IMR-90 (cell line): ENCODE measurements around the gene NPAS1. TPM values are rescaled to one million over a fixed set of nuclear protein-coding genes. Genes with fewer than 3 reads are reported as not detected.

ENCODE experiments used
- ATAC-seq: fragments of 200-7000 bp; cut with Tn5 transposase; 2 replicates; pipeline ENCODE4 v1.9.1; 2020; ENCODE audit warnings: low read depth, mild to moderate bottlenecking, moderate library complexity
- BruUV-seq: library from RNA; stranded (reverse); fragments of 400-500 nt; replicated peaks from 2 replicates; lab custom pipeline; 2021; lab: Mats Ljungman, UMichigan
- CTCF ChIA-PET: fragments of 300-600 bp; formaldehyde crosslinking; extraction: SDS; loops from one replicate; lab custom pipeline; 2021; ENCODE audit warnings: antibody characterized with exemption; lab: Yijun Ruan, JAX
- POLR2A ChIA-PET: fragments of 300-600 bp; sonication (Branson Sonifier 250); formaldehyde crosslinking; loops from one replicate; lab custom pipeline; 2022; ENCODE audit warnings: antibody characterized with exemption; ENCODE audit not compliant: unreplicated experiment; lab: Charles Lee
- DNase-seq: peaks from one replicate; pipeline ENCODE4 v3.0.0; 2013
- H2AFZ ChIP-seq: replicated peaks from 2 replicates; pipeline ENCODE3; 2013; ENCODE audit warnings: low read length, mild to moderate bottlenecking; ENCODE audit not compliant: poor library complexity
- H2AK5ac ChIP-seq: 2 replicates; pipeline ENCODE4 v1.6.1; 2013; ENCODE audit warnings: low read depth, low read length, inconsistent platforms
- H2AK9ac ChIP-seq: replicated peaks from 2 replicates; pipeline ENCODE3; 2013; ENCODE audit warnings: mild to moderate bottlenecking, low read depth, low read length, moderate library complexity; ENCODE audit not compliant: poor library complexity
- H2BK120ac ChIP-seq: 2 replicates; pipeline ENCODE4 v1.6.1; 2013; ENCODE audit warnings: low read depth, low read length, inconsistent platforms
- H2BK15ac ChIP-seq: 3 replicates; pipeline ENCODE4 v1.6.1; 2013; ENCODE audit warnings: low read depth, low read length, inconsistent platforms
- H2BK20ac ChIP-seq: 2 replicates; pipeline ENCODE4 v1.6.1; 2013; ENCODE audit warnings: low read depth, mild to moderate bottlenecking, inconsistent platforms, low read length, moderate library complexity
- H2BK5ac ChIP-seq: 2 replicates; pipeline ENCODE4 v1.6.1; 2013; ENCODE audit warnings: mild to moderate bottlenecking, low read depth, low read length, inconsistent platforms; ENCODE audit not compliant: poor library complexity, severe bottlenecking
- H3K14ac ChIP-seq: replicated peaks from 2 replicates; pipeline ENCODE4 v1.6.1; 2013; ENCODE audit warnings: low read depth, low read length, inconsistent platforms
- H3K18ac ChIP-seq: 2 replicates; pipeline ENCODE4 v1.6.1; 2013; ENCODE audit warnings: low read depth, low read length, control low read depth
- H3K23ac ChIP-seq: 2 replicates; pipeline ENCODE4 v1.6.1; 2013; ENCODE audit warnings: low read depth, low read length, inconsistent platforms
- H3K27ac ChIP-seq: 2 replicates; pipeline ENCODE4 v1.5.1; 2013; ENCODE audit warnings: mild to moderate bottlenecking, control low read depth, low read length; ENCODE audit not compliant: insufficient read depth
- H3K27me3 ChIP-seq: 2 replicates; pipeline ENCODE4 v1.6.1; 2013; ENCODE audit warnings: low read length; ENCODE audit not compliant: control insufficient read depth, insufficient read depth
- H3K36me3 ChIP-seq: 2 replicates; pipeline ENCODE4 v1.6.1; 2013; ENCODE audit warnings: low read length, mixed read lengths; ENCODE audit not compliant: control insufficient read depth, insufficient read depth
- H3K4ac ChIP-seq: 2 replicates; pipeline ENCODE4 v1.6.1; 2013; ENCODE audit warnings: low read depth, low read length, inconsistent platforms
- H3K4me1 ChIP-seq: 2 replicates; pipeline ENCODE4 v1.6.1; 2013; ENCODE audit warnings: low read length, mixed read lengths; ENCODE audit not compliant: control insufficient read depth, insufficient read depth
- H3K4me2 ChIP-seq: 2 replicates; pipeline ENCODE4 v1.6.1; 2013; ENCODE audit warnings: low read depth, mild to moderate bottlenecking, control low read depth, low read length, moderate library complexity
- H3K4me3 ChIP-seq: 2 replicates; pipeline ENCODE4 v1.5.1; 2013; ENCODE audit warnings: low read depth, mild to moderate bottlenecking, control low read depth, low read length, moderate library complexity; ENCODE audit not compliant: insufficient read depth
- H3K56ac ChIP-seq: 2 replicates; pipeline ENCODE4 v1.6.1; 2013; ENCODE audit warnings: low read length, inconsistent platforms; ENCODE audit not compliant: insufficient read depth; ENCODE audit errors: extremely low read depth
- H3K79me1 ChIP-seq, 2 experiments: 2 replicates each; pipeline ENCODE4 v1.6.1; 2013; ENCODE audit warnings: low read length in 2 of 2, inconsistent platforms in 1 of 2, low read depth in 1 of 2
- H3K9ac ChIP-seq: 2 replicates; pipeline ENCODE4 v1.6.1; 2013; ENCODE audit warnings: low read depth, low read length, control low read depth
- H3K9me1 ChIP-seq: 2 replicates; pipeline ENCODE4 v1.6.1; 2013; ENCODE audit warnings: low read length, inconsistent platforms; ENCODE audit not compliant: insufficient read depth
- H3K9me3 ChIP-seq: 2 replicates; pipeline ENCODE4 v1.6.1; 2013; ENCODE audit warnings: low read length; ENCODE audit not compliant: control insufficient read depth, insufficient read depth
- H4K20me1 ChIP-seq: 2 replicates; pipeline ENCODE4 v1.6.1; 2013; ENCODE audit warnings: low read length, inconsistent platforms; ENCODE audit not compliant: insufficient read depth
- H4K5ac ChIP-seq: 2 replicates; pipeline ENCODE4 v1.6.1; 2013; ENCODE audit warnings: mild to moderate bottlenecking, low read depth, low read length, control low read depth
- H4K8ac ChIP-seq, 2 experiments: 2 replicates each; pipeline ENCODE4 v1.6.1; 2013; ENCODE audit warnings: low read depth in 2 of 2, low read length in 2 of 2, control low read depth in 1 of 2, inconsistent platforms in 1 of 2
- H4K91ac ChIP-seq: 2 replicates; pipeline ENCODE4 v1.6.1; 2013; ENCODE audit warnings: low read depth, low read length, inconsistent platforms; ENCODE audit not compliant: insufficient read depth
- CHD1 ChIP-seq: IDR thresholded peaks from 2 replicates; pipeline ENCODE4 v1.6.1; 2012; ENCODE audit warnings: low read depth, low read length, improper control_type of control experiment
- CTCF ChIP-seq: conservative IDR thresholded peaks from 2 replicates; pipeline ENCODE4 v1.5.1; 2012; ENCODE audit warnings: mild to moderate bottlenecking, low read depth, low read length, improper control_type of control experiment
- ELK1 ChIP-seq: fragments of 150-350 bp; IDR thresholded peaks from 2 replicates; pipeline ENCODE4 v1.6.1; 2016; ENCODE audit warnings: low read depth, mild to moderate bottlenecking, low read length, moderate library complexity, borderline replicate concordance
- MAFK ChIP-seq: IDR thresholded peaks from 2 replicates; pipeline ENCODE4 v1.6.1; 2012; ENCODE audit warnings: low read depth, low read length, improper control_type of control experiment
- MAZ ChIP-seq: IDR thresholded peaks from 2 replicates; pipeline ENCODE4 v1.6.1; 2012; ENCODE audit warnings: low read depth, mild to moderate bottlenecking, low read length, improper control_type of control experiment, moderate library complexity, borderline replicate concordance
- MXI1 ChIP-seq: IDR thresholded peaks from 2 replicates; pipeline ENCODE4 v1.6.1; 2012; ENCODE audit warnings: low read depth, mild to moderate bottlenecking, low read length, moderate library complexity, borderline replicate concordance
- NFE2L2 ChIP-seq: fragments of 150-350 bp; IDR thresholded peaks from 2 replicates; pipeline ENCODE4 v1.6.1; 2016; ENCODE audit warnings: low read depth, mild to moderate bottlenecking, low read length
- RAD21 ChIP-seq: IDR thresholded peaks from 2 replicates; pipeline ENCODE4 v1.6.1; 2012; ENCODE audit warnings: low read length, improper control_type of control experiment
- RCOR1 ChIP-seq: IDR thresholded peaks from 2 replicates; pipeline ENCODE4 v1.6.1; 2012; ENCODE audit warnings: mild to moderate bottlenecking, low read length, improper control_type of control experiment; ENCODE audit not compliant: insufficient replicate concordance
- WGBS, 2 experiments: methylation state at CpG; one replicate each; pipeline versions ENCODE4 v1.1.5 to v1.1.7; 2013; ENCODE audit warnings: missing lambda C conversion rate in 2 of 2; ENCODE audit not compliant: insufficient read length in 1 of 2; ENCODE audit errors: extremely low coverage in 2 of 2; 5-methylcytosine and 5-hydroxymethylcytosine counted together
- dilution Hi-C: fragments of 300-500 bp; cut with HindIII; formaldehyde crosslinking; loops from one replicate; pipeline ENCODE4 v1.14.3; 2018; ENCODE audit warnings: low sequenced_read_pairs; ENCODE audit not compliant: unreplicated experiment
- in situ Hi-C: fragments of 300-500 bp; cut with MboI; formaldehyde crosslinking; loops from 3 replicates; pipeline ENCODE4 v1.14.3; 2019; ENCODE audit warnings: low sequenced_read_pairs, inconsistent platforms, mixed read lengths
- intact Hi-C: fragments of 100-400 bp; cut with micrococcal nuclease; formaldehyde crosslinking; loops from 2 replicates; pipeline ENCODE4 v1.10.0; 2022
- polyA plus RNA-seq, 3 experiments: library from polyadenylated mRNA; depleted of rRNA; stranded (reverse); fragments of >200 nt; gene quantifications; 2 replicates each; pipeline ENCODE4 v1.2.3, GENCODE V29; 2012; ENCODE audit warnings: low replicate concordance in 1 of 3
- total RNA-seq: library from RNA; depleted of rRNA; stranded (reverse); fragments of >200 nt; gene quantifications from 2 replicates; pipeline ENCODE4 v1.2.3, GENCODE V29; 2012

NPAS1 gene
- total and polyA plus RNA-seq, 2 of the 4 experiments (the other 2 are of a cell fraction) = 0.36 to 5.7 TPM

- Histone ChIP-seq H4K91ac (no peak overlapping the region), H3K23ac (no peak overlapping the region), H2AFZ (no peak overlapping the region), H2AK9ac (no peak overlapping the region), H3K27ac (no peak overlapping the region), H3K4me1 (peaks cover 3% of the 10 kb centered on the region), H3K4me3 (no peak overlapping the region), H2BK120ac (no peak overlapping the region), H3K36me3 (peaks cover 54% of the 10 kb centered on the region), H3K9me3 (no peaks in the 10 kb centered on the region), H3K14ac (no peak overlapping the region), H3K79me1 (peaks cover 12 to 26% of the 10 kb centered on the region in 2 experiments; a peak in 3 of 4 replicates), H4K5ac (no peak overlapping the region), H2AK5ac (no peak overlapping the region), H3K4me2 (no peak overlapping the region), H3K18ac (no peak overlapping the region), H2BK20ac (no peak overlapping the region), H3K9ac (no peak overlapping the region), H3K27me3 (no peaks in the 10 kb centered on the region), H2BK15ac (no peak overlapping the region), H3K56ac (no peak overlapping the region), H3K4ac (no peak overlapping the region), H4K8ac (no peak overlapping the region), H2BK5ac (no peak overlapping the region), H4K20me1 (peaks cover 13% of the 10 kb centered on the region), H3K9me1 (peaks cover 7% of the 10 kb centered on the region; the same call in 1 of the 2 replicates)
- no TSS peak for BruUV-seq
- POLR2A ChIA-PET = no interaction called here
- dilution Hi-C loops (no loop called here), in situ Hi-C loops (loop anchor here (5.0 kb wide), 1 partner anchor 46 kb away; no protein-coding TSS in a partner anchor), intact Hi-C loops (no loop called here)
- no peak for TF ChIP-seq RCOR1
- no peak for TF ChIP-seq ELK1
- TF ChIP-seq MAFK = no peak
- no peak for TF ChIP-seq RAD21
- TF ChIP-seq MAZ = no peak
- TF ChIP-seq CHD1 = no peak
- TF ChIP-seq NFE2L2 = no peak
- no peak for TF ChIP-seq MXI1
- no peak for TF ChIP-seq CTCF
- 94% methylated on average over 3 of the region's 6 CpGs; no CpG with 5 or more reads in 1 of the 2 experiments for WGBS, 2 experiments
- CTCF ChIA-PET = no interaction called here
- ATAC-seq (no peak), DNase-seq (no peak)
Observed at GRCh38 chr19:47081095-47081494, 61.5 kb downstream of the NPAS1 start.
